Ectodermal cell (in vitro differentiated cells): ENCODE measurements around the gene FBXO31.

ENCODE experiments used
- H3K27ac ChIP-seq: 2 replicates; pipeline ENCODE4 v1.7.0; 2013; ENCODE audit warnings: mild to moderate bottlenecking, low read depth, low read length; ENCODE audit not compliant: insufficient read depth, poor library complexity, severe bottlenecking
- H3K27me3 ChIP-seq: 2 replicates; pipeline ENCODE4 v1.7.0; 2013; ENCODE audit warnings: mild to moderate bottlenecking, low read length; ENCODE audit not compliant: insufficient read depth, control insufficient read depth, poor library complexity, severe bottlenecking
- H3K36me3 ChIP-seq: one replicate; pipeline ENCODE4 v1.7.0; 2013; ENCODE audit warnings: low read length; ENCODE audit not compliant: control insufficient read depth, insufficient read depth
- H3K4me1 ChIP-seq: one replicate; pipeline ENCODE4 v1.7.0; 2013; ENCODE audit warnings: low read length; ENCODE audit not compliant: control insufficient read depth, insufficient read depth
- H3K4me3 ChIP-seq: 2 replicates; pipeline ENCODE4 v1.7.0; 2013; ENCODE audit warnings: low read depth, low read length, control low read depth; ENCODE audit not compliant: insufficient read depth
- H3K9me3 ChIP-seq: 2 replicates; pipeline ENCODE4 v1.7.0; 2013; ENCODE audit warnings: mild to moderate bottlenecking, low read length, moderate library complexity; ENCODE audit not compliant: control insufficient read depth
- WGBS, 2 experiments: methylation state at CpG; one replicate each; pipeline ENCODE4 v1.1.7; 2013; ENCODE audit warnings: missing lambda C conversion rate in 2 of 2; 5-methylcytosine and 5-hydroxymethylcytosine counted together

Gene FBXO31

DNA sequence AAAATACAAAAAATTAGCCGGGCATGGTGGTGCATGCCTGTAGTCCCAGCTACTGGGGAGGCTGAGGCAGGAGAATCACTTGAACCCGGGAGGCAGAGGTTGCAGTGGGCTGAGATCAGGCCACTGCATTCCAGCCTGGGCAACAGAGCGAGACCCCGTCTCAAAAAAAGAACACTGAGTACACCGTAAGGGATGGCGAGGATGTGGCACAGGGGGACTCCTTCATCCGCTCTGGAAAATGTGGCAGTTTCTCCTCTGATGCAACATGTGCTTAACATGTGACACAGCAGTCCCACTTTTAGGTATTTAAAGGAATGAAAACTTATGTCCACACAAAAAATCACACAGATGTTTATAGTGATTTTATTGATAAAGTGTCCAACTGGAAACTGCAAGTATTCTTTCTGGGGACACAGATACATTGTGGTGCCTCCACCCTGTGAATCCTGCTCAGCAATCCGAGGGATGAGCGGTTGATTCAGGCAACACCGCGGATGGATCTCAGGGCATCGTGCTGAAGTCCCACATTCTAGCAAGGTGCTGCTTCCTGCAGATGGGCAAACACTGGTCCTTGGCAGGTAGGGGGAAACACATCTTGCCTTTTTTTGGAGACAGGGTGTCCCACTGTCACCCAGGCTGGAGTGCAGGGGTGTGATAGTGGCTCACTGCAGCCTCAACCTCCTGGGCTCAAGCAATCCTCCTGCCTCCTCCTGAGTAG, 62.9 kb downstream of the FBXO31 start:
- no peaks in the 10 kb centered on the region for H3K27me3 ChIP-seq
- 93 to 94% methylated on average over 12 of the region's 12 CpGs for WGBS, 2 experiments
- no peaks in the 10 kb centered on the region for H3K4me1 ChIP-seq
- no peaks in the 10 kb centered on the region for H3K36me3 ChIP-seq
- no peaks in the 10 kb centered on the region for H3K9me3 ChIP-seq
- no peak overlapping the region for H3K27ac ChIP-seq
- no peak overlapping the region for H3K4me3 ChIP-seq

DNA sequence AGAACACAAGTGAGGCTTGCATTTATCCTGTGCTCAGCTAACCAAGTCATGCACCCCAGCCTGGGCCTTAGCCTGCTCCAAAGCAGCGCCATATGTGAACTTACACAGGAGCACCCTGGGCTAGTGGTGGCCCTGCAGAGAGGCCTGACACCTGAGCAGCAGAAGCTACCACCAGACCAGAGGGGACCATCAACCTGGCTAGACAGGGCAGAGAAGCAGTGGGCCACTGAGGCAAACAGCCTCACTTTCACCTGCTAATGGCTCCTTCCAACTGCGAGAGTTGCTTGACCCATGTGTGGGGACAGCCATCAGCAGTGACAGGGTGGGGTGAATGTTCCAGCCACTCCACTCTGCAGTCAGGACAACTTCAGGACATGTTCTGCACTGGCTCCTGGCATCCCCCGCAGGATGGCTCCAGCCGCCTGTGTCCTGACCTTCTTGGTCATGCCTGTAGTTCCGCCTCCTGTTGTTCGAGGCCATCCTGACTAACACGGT, 63.5 kb downstream of the FBXO31 start:
- H3K36me3 ChIP-seq, result no peaks in the 10 kb centered on the region
- 90 to 95% methylated on average over 7 of the region's 7 CpGs for WGBS, 2 experiments
- H3K9me3 ChIP-seq, result no peaks in the 10 kb centered on the region
- H3K4me3 ChIP-seq, result no peak overlapping the region
- H3K27ac ChIP-seq, result no peak overlapping the region
- no peaks in the 10 kb centered on the region for H3K4me1 ChIP-seq
- no peaks in the 10 kb centered on the region for H3K27me3 ChIP-seq

DNA sequence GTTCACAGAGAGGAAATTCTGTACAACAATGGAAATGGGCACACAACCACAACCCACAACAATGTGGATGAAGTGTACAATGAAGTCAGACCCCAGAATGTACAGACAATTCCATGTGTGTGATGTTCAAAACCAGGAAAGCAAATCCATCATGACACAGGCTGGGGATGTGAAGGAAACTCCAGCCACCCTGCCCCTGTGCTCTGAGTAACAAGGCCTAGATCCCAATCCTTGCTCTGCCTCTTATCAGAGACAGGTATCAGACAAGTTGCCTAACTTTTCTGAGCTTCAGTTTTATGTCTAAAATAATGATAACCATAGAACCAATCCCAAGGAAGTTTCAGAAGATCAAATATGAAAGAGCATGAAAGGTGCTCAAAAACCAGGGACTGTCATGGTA, 64.6 kb downstream of the FBXO31 start:
- no peaks in the 10 kb centered on the region for H3K4me1 ChIP-seq
- no peaks in the 10 kb centered on the region for H3K9me3 ChIP-seq
- no peaks in the 10 kb centered on the region for H3K36me3 ChIP-seq
- no peak overlapping the region for H3K4me3 ChIP-seq
- no peak overlapping the region for H3K27ac ChIP-seq
- no peaks in the 10 kb centered on the region for H3K27me3 ChIP-seq

DNA sequence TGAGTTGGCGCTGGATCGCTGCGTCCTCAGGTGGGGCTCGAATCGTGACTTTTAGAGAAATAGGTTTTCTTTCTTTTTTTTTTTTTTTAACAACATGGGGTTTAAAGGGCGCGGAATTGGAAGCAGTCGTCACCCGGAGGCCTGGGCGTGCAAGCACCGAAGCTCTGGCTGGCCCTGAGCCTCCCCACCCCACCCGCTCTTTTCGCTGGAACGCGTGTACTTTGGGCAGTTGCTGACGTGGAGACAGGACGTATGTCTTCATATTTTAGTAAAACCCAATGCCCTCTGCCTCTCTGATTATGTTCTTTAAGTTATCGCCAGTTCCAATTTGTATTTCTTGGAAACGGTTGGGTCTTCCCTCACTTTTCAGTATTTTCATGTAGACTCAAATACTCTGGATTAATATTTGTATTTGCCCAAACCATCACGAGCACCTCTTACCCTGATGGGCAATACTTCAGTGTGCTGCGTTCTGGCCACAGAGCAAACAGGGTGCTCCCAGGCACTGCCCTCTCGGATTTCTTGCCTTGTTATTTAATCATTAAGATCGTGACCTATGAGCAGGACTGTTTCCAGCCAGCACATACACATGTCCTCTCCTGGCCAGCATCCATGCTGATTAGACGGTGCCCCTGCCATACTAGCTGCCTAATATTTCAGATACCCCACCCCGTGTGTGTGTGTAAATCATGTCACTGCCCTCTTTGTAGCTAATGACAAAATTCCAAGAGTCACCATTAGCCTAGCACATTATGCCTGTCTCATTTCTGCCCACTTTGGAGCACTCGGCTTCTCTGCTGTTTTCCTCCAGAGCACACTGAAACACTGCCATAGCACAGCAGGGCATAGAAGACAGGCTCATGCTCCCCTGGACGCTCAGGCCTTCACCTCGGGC, 65.6 kb downstream of the FBXO31 start:
- H3K27ac ChIP-seq, result no peak overlapping the region
- no peaks in the 10 kb centered on the region for H3K9me3 ChIP-seq
- H3K27me3 ChIP-seq, result no peaks in the 10 kb centered on the region
- no peaks in the 10 kb centered on the region for H3K36me3 ChIP-seq
- 13 to 14% methylated on average over 28 of the region's 28 CpGs for WGBS, 2 experiments
- no peaks in the 10 kb centered on the region for H3K4me1 ChIP-seq
- peak overlapping the region; percentile 60 for H3K4me3 ChIP-seq

DNA sequence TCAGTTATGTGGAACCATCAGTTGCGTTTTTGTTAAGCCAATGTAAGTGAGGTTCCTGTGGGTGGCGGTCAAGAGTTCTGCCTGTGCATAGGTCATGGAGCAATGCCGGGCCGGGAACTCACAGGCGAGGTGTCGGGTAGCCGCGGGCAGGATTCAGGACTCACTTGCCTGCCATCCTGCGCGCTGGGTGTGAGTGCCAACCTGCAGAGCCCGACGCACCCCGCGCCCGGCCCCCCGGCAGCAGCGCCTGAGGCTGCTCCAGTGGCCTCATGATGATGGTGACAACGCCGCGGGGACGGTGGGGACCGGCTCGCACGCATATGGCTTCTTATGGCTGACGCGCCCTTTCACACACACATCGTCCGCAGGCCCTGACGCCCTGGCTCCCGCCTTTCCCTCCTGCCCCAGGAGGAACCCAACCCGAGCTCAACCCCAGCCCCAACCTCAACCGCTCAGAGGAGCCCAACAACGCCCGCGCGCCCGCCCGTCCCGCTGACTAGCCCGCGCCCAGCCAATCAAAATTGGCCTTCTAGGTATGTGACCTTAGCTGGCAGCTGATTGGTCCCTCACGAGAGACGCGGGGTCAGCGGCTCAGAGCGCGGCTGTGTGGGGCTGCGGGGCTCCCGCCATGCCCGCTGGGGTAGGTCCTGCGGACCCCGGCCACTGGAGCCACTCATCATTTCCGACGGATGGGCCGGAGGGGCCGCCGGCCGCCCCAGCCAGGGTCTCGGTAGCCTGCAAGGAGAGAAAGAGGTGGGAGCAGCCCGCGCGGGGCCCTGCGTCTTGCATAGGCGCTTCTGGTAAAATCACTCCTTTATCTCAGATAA, 66.4 kb downstream of the FBXO31 start, which contains the start of gene C16orf95:
C16orf95 (minus strand) TSS at position 470 of the 827 bp plus-strand sequence; CDS start at position 320, 150 bp downstream.
- WGBS, 2 experiments, result 1% methylated on average over 64 of the region's 64 CpGs
- H3K9me3 ChIP-seq, result no peaks in the 10 kb centered on the region
- H3K4me3 ChIP-seq, result peak within 1 kb of the TSS; percentile 60
- H3K27ac ChIP-seq, result peak within 1 kb of the TSS; percentile 92
- no peaks in the 10 kb centered on the region for H3K36me3 ChIP-seq
- no peaks in the 10 kb centered on the region for H3K27me3 ChIP-seq
- no peaks in the 10 kb centered on the region for H3K4me1 ChIP-seq

DNA sequence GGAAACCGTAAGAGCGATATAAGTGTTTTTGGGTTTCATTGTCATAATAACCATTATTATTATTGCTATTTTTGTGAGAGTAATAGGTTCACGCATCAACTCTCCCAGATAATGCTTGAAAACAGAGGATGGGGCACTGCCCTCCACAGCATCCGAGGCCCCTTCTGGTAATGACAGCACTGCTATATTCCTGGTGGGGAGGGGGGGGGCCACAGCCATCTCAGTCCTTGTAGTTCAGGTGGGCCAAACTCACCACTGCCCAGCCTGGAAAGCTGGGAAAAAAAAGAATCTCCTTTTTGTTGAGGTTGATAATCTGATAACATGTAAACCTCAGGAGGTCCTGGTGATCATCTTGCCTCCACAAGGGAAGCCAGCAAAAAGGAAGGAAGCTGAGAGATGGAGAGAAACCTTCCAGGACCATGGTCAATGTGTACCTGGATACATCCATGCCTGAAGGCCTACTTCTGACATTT, 67.1 kb downstream of the FBXO31 start:
- WGBS, 2 experiments, result 99 to 100% methylated on average over 4 of the region's 4 CpGs
- H3K27ac ChIP-seq, result no peak overlapping the region

DNA sequence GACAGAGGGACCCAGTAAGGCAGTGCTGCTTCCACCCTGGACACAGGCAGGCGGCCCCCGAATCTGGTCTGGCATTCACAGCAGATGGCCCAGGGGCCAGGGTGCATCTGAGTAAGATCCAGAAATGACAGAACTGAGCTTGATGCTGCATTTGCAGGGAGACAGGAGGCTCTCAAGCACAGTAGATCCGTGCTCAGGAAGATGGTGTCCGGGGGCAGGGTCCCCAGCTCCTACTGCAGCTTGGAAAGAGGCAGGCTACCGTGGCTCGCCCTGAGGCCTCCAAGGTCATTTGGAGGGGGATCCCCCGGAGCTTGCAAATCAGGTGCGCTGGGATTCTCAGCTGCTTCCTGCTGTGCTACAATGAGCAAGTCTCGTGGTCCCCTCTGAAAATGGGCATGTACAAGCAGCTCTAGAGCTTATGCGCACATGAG, 68.6 kb downstream of the FBXO31 start:
- WGBS, 2 experiments, result 92% methylated on average over 10 of the region's 10 CpGs
- H3K27me3 ChIP-seq, result no peaks in the 10 kb centered on the region

More for the DNA sequence above, 67.1 kb downstream of the FBXO31 start:
- no peaks in the 10 kb centered on the region for H3K4me1 ChIP-seq
- peak overlapping the region; percentile 60 for H3K4me3 ChIP-seq
- H3K36me3 ChIP-seq, result no peaks in the 10 kb centered on the region
- no peaks in the 10 kb centered on the region for H3K27me3 ChIP-seq
- no peaks in the 10 kb centered on the region for H3K9me3 ChIP-seq

DNA sequence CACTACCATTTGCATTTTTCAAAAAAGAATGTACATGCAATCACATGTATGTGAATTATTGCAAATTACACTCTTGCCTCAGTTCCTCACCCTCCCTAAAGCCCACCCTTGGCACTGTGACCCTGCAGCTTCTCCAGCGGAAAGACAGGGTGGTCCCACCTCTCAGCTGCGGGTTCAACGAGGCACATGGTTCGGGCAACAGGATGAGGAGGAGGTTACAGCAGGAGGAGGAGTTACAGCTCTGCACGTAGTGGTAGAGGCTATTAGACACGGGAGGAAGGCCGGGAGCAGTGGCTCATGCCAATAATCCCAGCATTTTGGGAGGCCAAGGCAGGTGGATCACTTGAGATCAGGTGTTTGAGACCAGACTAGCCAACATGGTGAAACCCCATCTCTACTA, 71.6 kb downstream of the FBXO31 start:
- H3K27me3 ChIP-seq, result no peaks in the 10 kb centered on the region
- no peak overlapping the region for H3K27ac ChIP-seq
- no peak overlapping the region for H3K4me3 ChIP-seq
- H3K4me1 ChIP-seq, result no peaks in the 10 kb centered on the region
- WGBS, 2 experiments, result 90 to 91% methylated on average over 7 of the region's 7 CpGs
- peaks cover 3% of the 10 kb centered on the region for H3K9me3 ChIP-seq
- no peaks in the 10 kb centered on the region for H3K36me3 ChIP-seq

More for the DNA sequence above, 68.6 kb downstream of the FBXO31 start:
- Histone ChIP-seq H3K9me3 (no peaks in the 10 kb centered on the region), H3K4me3 (no peak overlapping the region), H3K4me1 (no peaks in the 10 kb centered on the region), H3K36me3 (no peaks in the 10 kb centered on the region), H3K27ac (no peak overlapping the region)

DNA sequence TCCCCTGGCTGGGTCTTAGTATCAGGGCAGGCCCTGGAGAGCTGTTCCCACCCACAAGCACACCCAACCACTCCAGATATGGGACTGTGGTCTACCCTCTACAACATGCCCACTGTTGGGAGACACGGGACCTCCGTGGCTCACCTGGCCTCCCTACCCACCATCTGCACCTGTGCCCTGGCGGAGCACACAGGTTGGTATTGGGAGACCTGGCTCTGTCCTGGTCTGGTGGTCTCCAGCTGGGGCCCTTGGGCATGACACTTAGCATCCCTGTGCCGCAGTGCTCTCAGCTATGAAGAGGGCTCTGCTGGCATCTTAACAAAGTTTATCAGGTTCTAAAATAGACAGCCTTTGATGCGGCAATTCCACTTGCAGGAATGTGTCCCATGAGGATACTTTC, 72.2 kb downstream of the FBXO31 start:
- Histone ChIP-seq H3K9me3 (peaks cover 3% of the 10 kb centered on the region), H3K36me3 (no peaks in the 10 kb centered on the region), H3K27ac (no peak overlapping the region), H3K4me3 (no peak overlapping the region), H3K27me3 (no peaks in the 10 kb centered on the region), H3K4me1 (no peaks in the 10 kb centered on the region)
- WGBS, 2 experiments, result 92 to 93% methylated on average over 5 of the region's 5 CpGs
